ENCODE measurements around the gene VAT1.

DNA sequence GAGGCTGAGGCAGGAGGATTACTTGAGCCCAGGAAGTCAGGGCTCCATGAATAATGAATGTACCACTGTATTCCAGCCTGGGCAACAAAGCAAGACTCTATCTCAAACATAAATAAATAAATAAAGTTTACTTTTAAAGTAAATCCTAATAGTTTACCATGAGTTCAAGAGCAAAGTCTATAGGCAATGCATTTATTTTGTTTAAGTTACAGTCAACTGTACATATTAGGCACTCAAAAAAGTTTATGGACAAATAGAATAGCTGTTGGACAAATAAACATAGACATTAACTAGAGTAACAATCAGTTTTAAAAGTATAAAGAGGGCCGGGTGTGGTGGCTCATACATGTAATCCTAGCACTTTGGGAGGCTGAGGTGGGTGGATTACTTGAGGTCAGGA, 54.3 kb downstream of the VAT1 start:
- TF ChIP-seq, protein P1, sequence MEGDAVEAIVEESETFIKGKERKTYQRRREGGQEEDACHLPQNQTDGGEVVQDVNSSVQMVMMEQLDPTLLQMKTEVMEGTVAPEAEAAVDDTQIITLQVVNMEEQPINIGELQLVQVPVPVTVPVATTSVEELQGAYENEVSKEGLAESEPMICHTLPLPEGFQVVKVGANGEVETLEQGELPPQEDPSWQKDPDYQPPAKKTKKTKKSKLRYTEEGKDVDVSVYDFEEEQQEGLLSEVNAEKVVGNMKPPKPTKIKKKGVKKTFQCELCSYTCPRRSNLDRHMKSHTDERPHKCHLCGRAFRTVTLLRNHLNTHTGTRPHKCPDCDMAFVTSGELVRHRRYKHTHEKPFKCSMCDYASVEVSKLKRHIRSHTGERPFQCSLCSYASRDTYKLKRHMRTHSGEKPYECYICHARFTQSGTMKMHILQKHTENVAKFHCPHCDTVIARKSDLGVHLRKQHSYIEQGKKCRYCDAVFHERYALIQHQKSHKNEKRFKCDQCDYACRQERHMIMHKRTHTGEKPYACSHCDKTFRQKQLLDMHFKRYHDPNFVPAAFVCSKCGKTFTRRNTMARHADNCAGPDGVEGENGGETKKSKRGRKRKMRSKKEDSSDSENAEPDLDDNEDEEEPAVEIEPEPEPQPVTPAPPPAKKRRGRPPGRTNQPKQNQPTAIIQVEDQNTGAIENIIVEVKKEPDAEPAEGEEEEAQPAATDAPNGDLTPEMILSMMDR (IDR thresholded peaks at IDR 0.05): no peak
- TF ChIP-seq POLR2A (IDR thresholded peaks at IDR 0.05): no peak

All from lower leg skin (tissue), 3 donors.